ENCODE data around the gene LUZP2.
"Not testable (repeated sequence)": the region's sequence is repeated elsewhere in the genome, so short reads cannot be mapped to it uniquely, and the experiment has no call there.

The LUZP2 gene

GRCh38 chr11:24872186-24872585 is 375.3 kb downstream of the LUZP2 start:
- TF ChIP-seq POLR2A (IDR thresholded peaks at IDR 0.05; ENCODE audit: low read length) = no peak
- TF ChIP-seq GATA1 (IDR thresholded peaks at IDR 0.05; ENCODE audit: low read depth, low read length) = no peak
- DNase-seq = no peak

GRCh38 chr11:24872651-24873311 is 375.9 kb downstream of the LUZP2 start:
- no peak for DNase-seq
- TF ChIP-seq POLR2A (IDR thresholded peaks at IDR 0.05; ENCODE audit: low read length) (no peak), GATA1 (IDR thresholded peaks at IDR 0.05; ENCODE audit: low read depth, low read length) (no peak)

- TF ChIP-seq POLR2A (IDR thresholded peaks at IDR 0.05; ENCODE audit: low read length) (no peak), GATA1 (IDR thresholded peaks at IDR 0.05; ENCODE audit: low read depth, low read length) (no peak)
- no peak for DNase-seq
Observed at GRCh38 chr11:24880962-24881361, 384.1 kb downstream of the LUZP2 start.

- DNase-seq = no peak
- TF ChIP-seq GATA1 (IDR thresholded peaks at IDR 0.05; ENCODE audit: low read depth, low read length) = no peak
- TF ChIP-seq POLR2A (IDR thresholded peaks at IDR 0.05; ENCODE audit: low read length) = no peak
Observed at GRCh38 chr11:24885580-24886173, 388.8 kb downstream of the LUZP2 start.

- DNase-seq = no peak
- TF ChIP-seq POLR2A (IDR thresholded peaks at IDR 0.05; ENCODE audit: low read length) (no peak), GATA1 (IDR thresholded peaks at IDR 0.05; ENCODE audit: low read depth, low read length) (no peak)
Observed at GRCh38 chr11:24886880-24887619, 390.2 kb downstream of the LUZP2 start.

GRCh38 chr11:24890426-24890825 is 393.6 kb downstream of the LUZP2 start:
- no peak for TF ChIP-seq GATA1 (IDR thresholded peaks at IDR 0.05; ENCODE audit: low read depth, low read length)
- TF ChIP-seq POLR2A (IDR thresholded peaks at IDR 0.05; ENCODE audit: low read length) = no peak
- no peak for DNase-seq

- DNase-seq = not testable (repeated sequence)
Observed at GRCh38 chr11:24891845-24892492, 395.1 kb downstream of the LUZP2 start.

GRCh38 chr11:24896118-24896835 is 399.4 kb downstream of the LUZP2 start:
- no peak for DNase-seq
- TF ChIP-seq POLR2A (IDR thresholded peaks at IDR 0.05; ENCODE audit: low read length) (no peak), GATA1 (IDR thresholded peaks at IDR 0.05; ENCODE audit: low read depth, low read length) (no peak)

GRCh38 chr11:24900514-24900913 is 403.7 kb downstream of the LUZP2 start:
- no peak for TF ChIP-seq POLR2A (IDR thresholded peaks at IDR 0.05; ENCODE audit: low read length)
- TF ChIP-seq GATA1 (IDR thresholded peaks at IDR 0.05; ENCODE audit: low read depth, low read length) = no peak
- no peak for DNase-seq

- no peak for DNase-seq
- TF ChIP-seq GATA1 (IDR thresholded peaks at IDR 0.05; ENCODE audit: low read depth, low read length) (no peak), POLR2A (IDR thresholded peaks at IDR 0.05; ENCODE audit: low read length) (no peak)
Observed at GRCh38 chr11:24900960-24901549, 404.2 kb downstream of the LUZP2 start.

- no peak for DNase-seq
- TF ChIP-seq GATA1 (IDR thresholded peaks at IDR 0.05; ENCODE audit: low read depth, low read length) (no peak), POLR2A (IDR thresholded peaks at IDR 0.05; ENCODE audit: low read length) (no peak)
Observed at GRCh38 chr11:24903555-24903954, 406.7 kb downstream of the LUZP2 start.

GRCh38 chr11:24925091-24925490 is 428.2 kb downstream of the LUZP2 start:
- TF ChIP-seq GATA1 (IDR thresholded peaks at IDR 0.05; ENCODE audit: low read depth, low read length) = no peak
- TF ChIP-seq POLR2A (IDR thresholded peaks at IDR 0.05; ENCODE audit: low read length) = no peak

More at GRCh38 chr11:24925091-24925490, 428.2 kb downstream of the LUZP2 start:
- no peak for DNase-seq
